A673 (cell line): ENCODE measurements around the gene CSAG1. TPM values are rescaled to one million over a fixed set of nuclear protein-coding genes. Genes with fewer than 3 reads are reported as not detected.
"Not testable (repeated sequence)": the region's sequence is repeated elsewhere in the genome, so short reads cannot be mapped to it uniquely, and the experiment has no call there.

ENCODE experiments used
- BruUV-seq: library from RNA; stranded (reverse); fragments of 400-500 nt; replicated peaks from 2 replicates; lab custom pipeline; 2021; lab: Mats Ljungman, UMichigan
- CTCF ChIA-PET: fragments of 300-600 bp; sonication (Branson Sonifier 250); formaldehyde crosslinking; loops from one replicate; lab custom pipeline; 2022; ENCODE audit warnings: antibody characterized with exemption; lab: Charles Lee
- POLR2A ChIA-PET: fragments of 300-600 bp; sonication (Branson Sonifier 250); formaldehyde crosslinking; loops from one replicate; lab custom pipeline; 2022; ENCODE audit warnings: antibody characterized with exemption; ENCODE audit not compliant: low non-redundant PET; lab: Charles Lee
- DNase-seq: peaks from one replicate; pipeline ENCODE4 v3.0.0-alpha.2; 2015; ENCODE audit warnings: low spot score
- H3K27ac ChIP-seq: fragments of 200-600 bp; sonication (generic); 2 replicates; pipeline ENCODE4 v1.5.1; 2016; ENCODE audit warnings: mixed run types, low read depth, mild to moderate bottlenecking, mixed read lengths, antibody characterized with exemption, low read length; ENCODE audit not compliant: poor library complexity, severe bottlenecking
- H3K27me3 ChIP-seq: fragments of 200-600 bp; sonication (generic); replicated peaks from 2 replicates; pipeline ENCODE4 v1.6.1; 2017; ENCODE audit warnings: mixed run types, low read depth, mild to moderate bottlenecking, mixed read lengths, antibody characterized with exemption, low read length; ENCODE audit not compliant: insufficient read depth, poor library complexity
- H3K36me3 ChIP-seq: fragments of 200-600 bp; sonication (generic); 2 replicates; pipeline ENCODE4 v1.6.1; 2016; ENCODE audit warnings: mixed run types, mild to moderate bottlenecking, mixed read lengths, antibody characterized with exemption, low read length; ENCODE audit not compliant: insufficient read depth, poor library complexity, severe bottlenecking
- H3K4me1 ChIP-seq: fragments of 200-600 bp; sonication (generic); 2 replicates; pipeline ENCODE4 v1.6.1; 2017; ENCODE audit warnings: mixed run types, mild to moderate bottlenecking, mixed read lengths, antibody characterized with exemption, low read length; ENCODE audit not compliant: insufficient read depth, poor library complexity, severe bottlenecking
- H3K4me3 ChIP-seq: fragments of 200-600 bp; sonication (generic); 2 replicates; pipeline ENCODE4 v1.5.1; 2016; ENCODE audit warnings: low read depth, mixed run types, mild to moderate bottlenecking, mixed read lengths, low read length; ENCODE audit not compliant: poor library complexity, severe bottlenecking
- H3K9me3 ChIP-seq: fragments of 200-600 bp; sonication (generic); 2 replicates; pipeline ENCODE4 v1.6.1; 2016; ENCODE audit warnings: mixed run types, low read depth, mild to moderate bottlenecking, mixed read lengths, antibody characterized with exemption, low read length; ENCODE audit not compliant: poor library complexity, severe bottlenecking
- CTCF ChIP-seq: fragments of 300-800, 200-600 bp; sonication (generic); conservative IDR thresholded peaks from 2 replicates; pipeline ENCODE4 v1.5.1; 2017; ENCODE audit warnings: low read depth, mild to moderate bottlenecking, antibody characterized with exemption, low read length, moderate library complexity, mixed read lengths
- EZH2 ChIP-seq: fragments of 200-600 bp; sonication (generic); IDR thresholded peaks from 2 replicates; pipeline ENCODE4 v1.6.1; 2017; ENCODE audit warnings: borderline replicate concordance, low read depth, mild to moderate bottlenecking, mixed read lengths, antibody characterized with exemption, low read length; ENCODE audit not compliant: poor library complexity, severe bottlenecking
- intact Hi-C: fragments of 100-400 bp; cut with micrococcal nuclease; formaldehyde crosslinking; loops from one replicate; pipeline ENCODE4 v1.10.0; 2022; ENCODE audit not compliant: unreplicated experiment
- total RNA-seq: library from RNA; stranded (reverse); gene quantifications from 2 replicates; pipeline ENCODE4 v1.2.3, GENCODE V29; 2021

Gene CSAG1
- total RNA-seq, 1 experiment from 2014 or later, result not detected

GRCh38 chrX:152754871-152755270 lies 21.4 kb upstream of the CSAG1 start:
- DNase-seq, H3K27me3 ChIP-seq, H3K9me3 ChIP-seq, H3K4me3 ChIP-seq, H3K27ac ChIP-seq, intact Hi-C loops, BruUV-seq, CTCF ChIA-PET, POLR2A ChIA-PET, H3K4me1 ChIP-seq, H3K36me3 ChIP-seq: not testable (repeated sequence)

GRCh38 chrX:152753686-152754650 lies 20.4 kb upstream of the CSAG1 start, which contains the start of gene MAGEA2:
MAGEA2 (minus strand) TSS chrX:152753842; CDS start chrX:152751363, 2,479 bp downstream.
- intact Hi-C loops, H3K36me3 ChIP-seq, POLR2A ChIA-PET, H3K9me3 ChIP-seq, H3K27ac ChIP-seq, H3K4me3 ChIP-seq, DNase-seq, BruUV-seq, H3K4me1 ChIP-seq, CTCF ChIA-PET, H3K27me3 ChIP-seq: not testable (repeated sequence)

GRCh38 chrX:152738560-152738959 lies 5.0 kb upstream of the CSAG1 start:
- H3K27me3 ChIP-seq, result peaks cover 7% of the 10 kb centered on the region
- TF ChIP-seq EZH2 (no peak), CTCF (no peak)
- POLR2A ChIA-PET, result no interaction called here
- no peaks in the 10 kb centered on the region for H3K4me1 ChIP-seq
- no TSS peak for BruUV-seq
- H3K9me3 ChIP-seq, result no peaks in the 10 kb centered on the region
- no peak overlapping the region for H3K4me3 ChIP-seq
- CTCF ChIA-PET, result no interaction called here
- intact Hi-C loops, result no loop called here
- H3K27ac ChIP-seq, result no peak overlapping the region
- no peaks in the 10 kb centered on the region for H3K36me3 ChIP-seq
- no peak for DNase-seq

GRCh38 chrX:152736528-152736927 lies 3.0 kb upstream of the CSAG1 start:
- POLR2A ChIA-PET, H3K36me3 ChIP-seq, H3K4me3 ChIP-seq, H3K9me3 ChIP-seq, DNase-seq, intact Hi-C loops, H3K4me1 ChIP-seq, H3K27ac ChIP-seq, CTCF ChIA-PET, BruUV-seq: not testable (repeated sequence)
- H3K27me3 ChIP-seq, result peaks cover 11% of the 10 kb centered on the region
